D721Med (cell line): ENCODE measurements around the gene ANKRD16.

ENCODE experiments used
- DNase-seq: peaks from one replicate; pipeline ENCODE4 v3.0.0; 2011; ENCODE audit warnings: low spot score; ENCODE audit not compliant: insufficient read length
- FAIRE-seq: peaks from 2 replicates; lab custom pipeline; 2011; peaks lifted over from hg19 to GRCh38; lab: Jason Lieb, UNC
- TF ChIP-seq, protein P1 (sequence below): IDR thresholded peaks from 2 replicates; pipeline ENCODE4 v1.5.1; 2012; ENCODE audit warnings: mild to moderate bottlenecking, control low read depth; ENCODE audit not compliant: insufficient read depth; ENCODE audit errors: missing control alignments

The ANKRD16 gene

DNA sequence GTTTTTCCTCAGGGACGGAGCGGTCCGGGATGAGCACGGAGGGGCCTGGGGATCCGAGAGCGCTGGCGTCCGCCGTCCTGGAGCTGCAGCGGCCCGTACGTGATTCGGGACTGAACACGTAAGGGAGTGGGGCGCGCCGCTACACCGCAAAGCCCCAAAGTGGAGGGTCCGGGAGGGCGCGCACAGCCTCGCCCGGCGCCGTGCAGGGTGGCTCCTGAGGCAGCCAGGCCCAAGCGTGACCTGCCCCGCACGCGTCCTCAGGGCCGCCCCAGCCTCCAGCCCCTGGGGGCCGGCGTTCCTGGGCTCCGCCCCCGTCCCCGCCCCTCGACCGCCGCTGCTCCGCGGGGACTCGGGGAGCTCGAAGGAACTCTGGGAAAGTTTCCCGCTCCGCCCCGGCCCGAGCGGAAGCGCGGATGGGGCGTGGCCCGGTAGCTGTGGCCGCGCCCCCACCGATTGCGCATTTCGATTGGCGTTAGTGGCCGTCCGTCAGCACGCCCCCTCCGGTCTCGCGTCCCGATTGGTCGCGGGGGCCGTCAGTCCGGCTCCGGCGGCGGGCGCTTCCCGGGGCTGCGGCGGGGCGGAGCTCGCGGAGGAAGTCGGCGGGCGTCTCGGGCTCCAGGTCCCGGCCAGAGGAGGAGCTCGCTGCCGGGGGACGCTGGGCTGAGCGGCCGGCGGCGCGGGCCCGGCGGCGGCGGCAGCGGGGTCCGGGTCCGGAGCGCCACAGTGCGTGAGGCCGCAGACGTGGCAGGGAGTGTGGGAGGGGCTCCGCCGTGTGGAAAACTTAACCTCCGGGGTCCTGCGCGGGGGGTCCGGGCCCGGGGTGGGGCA lies at the start of gene ANKRD16, which contains the start of gene FBH1:
ANKRD16 (minus strand) TSS at position 270 of the 828 bp plus-strand sequence. CDS start 539 bp downstream, outside the sequence.
FBH1 (plus strand) TSS at position 620 of the 828 bp plus-strand sequence; CDS start at position 723, 103 bp downstream.
- DNase-seq (peak; percentile 93), FAIRE-seq (no peak)
- TF ChIP-seq, protein P1, sequence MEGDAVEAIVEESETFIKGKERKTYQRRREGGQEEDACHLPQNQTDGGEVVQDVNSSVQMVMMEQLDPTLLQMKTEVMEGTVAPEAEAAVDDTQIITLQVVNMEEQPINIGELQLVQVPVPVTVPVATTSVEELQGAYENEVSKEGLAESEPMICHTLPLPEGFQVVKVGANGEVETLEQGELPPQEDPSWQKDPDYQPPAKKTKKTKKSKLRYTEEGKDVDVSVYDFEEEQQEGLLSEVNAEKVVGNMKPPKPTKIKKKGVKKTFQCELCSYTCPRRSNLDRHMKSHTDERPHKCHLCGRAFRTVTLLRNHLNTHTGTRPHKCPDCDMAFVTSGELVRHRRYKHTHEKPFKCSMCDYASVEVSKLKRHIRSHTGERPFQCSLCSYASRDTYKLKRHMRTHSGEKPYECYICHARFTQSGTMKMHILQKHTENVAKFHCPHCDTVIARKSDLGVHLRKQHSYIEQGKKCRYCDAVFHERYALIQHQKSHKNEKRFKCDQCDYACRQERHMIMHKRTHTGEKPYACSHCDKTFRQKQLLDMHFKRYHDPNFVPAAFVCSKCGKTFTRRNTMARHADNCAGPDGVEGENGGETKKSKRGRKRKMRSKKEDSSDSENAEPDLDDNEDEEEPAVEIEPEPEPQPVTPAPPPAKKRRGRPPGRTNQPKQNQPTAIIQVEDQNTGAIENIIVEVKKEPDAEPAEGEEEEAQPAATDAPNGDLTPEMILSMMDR: no peak

DNA sequence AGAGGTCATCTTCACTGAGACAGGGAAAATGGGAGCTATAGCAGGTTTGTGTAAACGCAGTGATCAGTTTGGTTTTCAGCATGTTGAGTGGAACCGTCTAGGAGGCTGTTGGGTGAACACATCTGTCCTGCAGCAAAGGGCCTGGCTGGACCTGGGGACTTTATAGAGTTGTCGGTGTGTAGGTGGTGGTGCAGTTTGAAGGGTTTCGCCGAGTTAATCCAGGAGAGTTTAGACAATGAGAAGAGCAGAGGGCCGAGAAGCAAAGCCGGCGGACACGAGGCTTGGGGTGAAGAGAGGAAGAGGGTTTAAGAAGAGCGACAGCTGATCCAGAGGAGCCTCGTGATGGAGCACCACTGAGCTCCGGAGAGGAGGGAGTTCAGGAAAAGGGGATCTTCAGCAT lies 48.6 kb upstream of the ANKRD16 start:
- DNase-seq (no peak), FAIRE-seq (no peak)
- TF ChIP-seq, protein P1: no peak

DNA sequence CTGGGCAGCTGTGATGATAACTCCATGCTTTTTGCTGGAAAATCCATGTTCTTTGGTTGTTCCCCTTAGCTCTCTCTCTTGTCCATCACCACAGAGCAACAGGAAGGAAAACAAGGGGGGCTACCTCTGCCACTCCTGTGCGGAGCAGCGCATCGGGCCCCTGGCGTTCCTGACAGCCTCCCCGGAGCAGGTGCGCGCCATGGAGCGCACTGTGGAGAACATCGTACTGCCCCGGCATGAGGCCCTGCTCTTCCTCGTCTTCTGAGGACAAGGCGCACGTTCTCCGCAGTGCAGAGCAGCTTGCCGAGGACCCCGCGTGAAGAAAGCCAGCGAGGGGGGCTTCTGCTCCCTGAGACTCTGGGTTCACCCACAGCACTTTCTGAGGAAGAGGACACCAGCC lies 47.3 kb upstream of the ANKRD16 start:
- DNase-seq (no peak), FAIRE-seq (no peak)
- TF ChIP-seq, protein P1: no peak

DNA sequence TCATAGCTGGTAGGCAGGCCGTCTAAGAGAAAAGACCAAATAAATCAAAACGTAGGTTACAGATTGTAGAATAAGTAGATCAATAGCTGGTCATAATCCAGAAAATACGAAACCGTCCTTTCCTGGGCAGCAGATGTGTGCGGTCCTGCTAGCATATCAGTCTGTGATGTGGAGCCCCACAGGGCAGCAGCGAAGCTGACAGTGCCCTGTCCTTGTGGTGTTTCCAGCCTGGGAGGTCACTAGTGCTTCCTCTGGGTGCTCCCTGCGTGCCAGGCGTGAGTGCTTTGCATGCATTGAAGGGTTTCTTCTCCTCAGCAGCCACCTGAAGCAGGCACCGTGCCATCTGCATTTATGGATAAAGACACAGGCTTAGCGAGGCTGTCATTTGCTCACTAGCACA lies 45.9 kb upstream of the ANKRD16 start:
- FAIRE-seq (no peak), DNase-seq (no peak)
- TF ChIP-seq, protein P1: no peak

DNA sequence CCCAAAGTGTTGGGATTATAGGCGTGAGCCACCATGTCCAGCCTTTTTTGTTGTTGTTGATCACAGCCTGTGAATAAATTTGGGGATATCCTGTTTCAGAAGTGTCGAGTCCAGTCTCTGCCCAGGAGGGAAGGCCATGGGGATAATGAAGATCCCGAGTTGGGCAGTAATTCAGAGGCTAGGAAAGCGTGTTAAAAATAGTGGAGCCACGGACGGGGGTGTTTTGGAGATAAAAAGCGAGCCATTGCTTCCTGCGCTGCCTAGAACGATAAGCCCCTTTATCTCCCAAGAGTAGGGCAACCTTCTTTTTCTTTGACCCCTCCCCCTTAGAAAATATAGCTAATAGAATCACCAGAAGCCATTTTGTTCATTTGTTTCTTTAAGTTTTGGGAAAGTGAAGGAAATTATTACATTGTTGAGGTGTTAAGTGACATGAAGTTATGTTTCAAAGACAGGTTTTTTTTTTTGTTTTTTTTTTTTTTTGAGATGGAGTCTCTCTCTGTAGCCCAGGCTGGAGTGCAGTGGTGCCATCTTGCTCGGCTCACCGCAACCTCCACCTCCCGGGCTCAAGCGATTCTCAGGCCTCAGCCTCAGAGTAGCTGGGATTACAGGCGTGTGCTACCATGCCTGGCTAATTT lies 44.3 kb upstream of the ANKRD16 start:
- FAIRE-seq (no peak), DNase-seq (no peak)
- TF ChIP-seq, protein P1: no peak

DNA sequence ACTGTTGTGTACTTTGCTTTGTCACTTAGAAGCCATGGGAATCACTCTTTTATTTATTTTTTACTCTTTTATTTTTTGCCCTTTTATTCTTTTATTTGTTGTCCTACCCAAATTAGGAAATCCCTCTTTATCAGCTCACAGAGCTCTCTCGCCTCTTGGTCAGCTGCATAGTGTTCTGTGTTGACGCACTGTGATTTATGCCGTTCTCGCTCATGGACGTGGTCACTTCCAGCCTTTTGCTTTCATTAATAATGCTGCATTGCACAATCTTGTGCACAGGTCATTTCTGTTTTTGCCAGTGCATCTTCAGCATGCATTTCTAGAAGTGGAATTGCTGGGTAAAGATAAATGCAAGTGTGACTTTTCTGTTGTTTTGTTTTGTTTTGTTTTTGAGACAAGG lies 42.7 kb upstream of the ANKRD16 start:
- DNase-seq: no peak
- no peak for FAIRE-seq
- TF ChIP-seq, protein P1: no peak
